ENCODE data around the gene TRMO.

GRCh38 chr9:97863314-97863713, 59.0 kb downstream of the TRMO start:
- no peak for TF ChIP-seq CTCF (IDR thresholded peaks at IDR 0.05)
- TF ChIP-seq POLR2AphosphoS5 (IDR thresholded peaks at IDR 0.05) = no peak
- TF ChIP-seq EP300 (IDR thresholded peaks at IDR 0.05) = no peak
